ENCODE measurements around the gene HOXA9. TPM values are rescaled to one million over a fixed set of nuclear protein-coding genes. Genes with fewer than 3 reads are reported as not detected.
A peak's percentile ranks its signal among the peaks of the same experiment; 100 is the strongest.

The HOXA9 gene
- total RNA-seq, 4 donors from 2014 or later, result 0.54 to 0.89 TPM; not detected in 2

DNA sequence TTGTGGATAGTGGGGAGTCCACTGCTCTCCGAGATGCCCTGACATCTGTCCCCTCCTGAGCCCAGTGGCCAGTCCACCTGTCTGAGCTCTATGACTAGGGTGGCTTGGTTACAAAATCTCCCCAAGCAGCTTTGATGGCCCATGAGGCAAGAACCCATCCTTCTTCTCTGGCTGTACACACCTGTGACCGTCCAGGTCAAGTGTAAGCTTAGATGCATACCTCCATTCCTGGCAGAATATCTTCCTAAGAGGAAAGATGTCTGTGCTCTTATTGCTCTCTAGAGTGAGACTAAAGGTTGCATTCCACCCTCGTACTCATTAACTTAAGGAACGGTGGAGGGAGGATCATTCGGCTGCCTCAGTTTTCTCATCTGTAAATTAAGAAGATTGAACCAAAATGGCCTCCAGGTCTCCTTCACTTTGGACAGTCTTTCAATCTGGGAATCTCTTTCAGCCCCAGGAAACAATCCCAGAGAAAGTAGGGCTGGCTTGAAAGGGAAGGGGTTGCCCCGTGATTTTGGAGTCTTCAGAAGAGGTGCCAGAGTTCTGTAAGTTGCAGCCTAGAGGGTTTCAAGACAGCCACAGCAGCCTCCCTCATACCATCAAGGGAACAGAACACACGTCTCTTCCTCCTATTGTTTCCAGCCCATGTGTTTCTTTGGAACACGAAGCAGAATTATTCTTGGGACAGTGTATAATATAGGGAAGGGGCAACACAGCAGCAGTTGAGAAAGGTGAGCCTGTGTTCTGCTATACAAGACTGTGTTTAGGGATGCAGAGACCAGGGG, 40.2 kb downstream of the HOXA9 start:
- 43 to 45% methylated on average over 4 to 6 of the region's 8 CpGs for WGBS, 2 donors (ENCODE audit: low coverage in 1 of 2)
- H3K27ac ChIP-seq, result peak overlapping the region; percentile 90 to 99 (median 98)
- H3K36me3 ChIP-seq, result no peaks in the 10 kb centered on the region
- H3K9me3 ChIP-seq, result no peaks in the 10 kb centered on the region
- peaks cover 5 to 86% (median 28%) of the 10 kb centered on the region in 3 donors for H3K4me1 ChIP-seq
- TF ChIP-seq POLR2AphosphoS5 (IDR thresholded peaks at IDR 0.05), result no peak
- no peak for TF ChIP-seq EP300 (IDR thresholded peaks at IDR 0.05)
- no peak for TF ChIP-seq POLR2A (IDR thresholded peaks at IDR 0.05)
- TF ChIP-seq, protein P1, sequence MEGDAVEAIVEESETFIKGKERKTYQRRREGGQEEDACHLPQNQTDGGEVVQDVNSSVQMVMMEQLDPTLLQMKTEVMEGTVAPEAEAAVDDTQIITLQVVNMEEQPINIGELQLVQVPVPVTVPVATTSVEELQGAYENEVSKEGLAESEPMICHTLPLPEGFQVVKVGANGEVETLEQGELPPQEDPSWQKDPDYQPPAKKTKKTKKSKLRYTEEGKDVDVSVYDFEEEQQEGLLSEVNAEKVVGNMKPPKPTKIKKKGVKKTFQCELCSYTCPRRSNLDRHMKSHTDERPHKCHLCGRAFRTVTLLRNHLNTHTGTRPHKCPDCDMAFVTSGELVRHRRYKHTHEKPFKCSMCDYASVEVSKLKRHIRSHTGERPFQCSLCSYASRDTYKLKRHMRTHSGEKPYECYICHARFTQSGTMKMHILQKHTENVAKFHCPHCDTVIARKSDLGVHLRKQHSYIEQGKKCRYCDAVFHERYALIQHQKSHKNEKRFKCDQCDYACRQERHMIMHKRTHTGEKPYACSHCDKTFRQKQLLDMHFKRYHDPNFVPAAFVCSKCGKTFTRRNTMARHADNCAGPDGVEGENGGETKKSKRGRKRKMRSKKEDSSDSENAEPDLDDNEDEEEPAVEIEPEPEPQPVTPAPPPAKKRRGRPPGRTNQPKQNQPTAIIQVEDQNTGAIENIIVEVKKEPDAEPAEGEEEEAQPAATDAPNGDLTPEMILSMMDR (IDR thresholded peaks at IDR 0.05), result no peak
- no peak for ATAC-seq
- H3K27me3 ChIP-seq, result no peaks in the 10 kb centered on the region
- peak overlapping the region in 1 of 2 donors; percentile 54 for H3K4me3 ChIP-seq

DNA sequence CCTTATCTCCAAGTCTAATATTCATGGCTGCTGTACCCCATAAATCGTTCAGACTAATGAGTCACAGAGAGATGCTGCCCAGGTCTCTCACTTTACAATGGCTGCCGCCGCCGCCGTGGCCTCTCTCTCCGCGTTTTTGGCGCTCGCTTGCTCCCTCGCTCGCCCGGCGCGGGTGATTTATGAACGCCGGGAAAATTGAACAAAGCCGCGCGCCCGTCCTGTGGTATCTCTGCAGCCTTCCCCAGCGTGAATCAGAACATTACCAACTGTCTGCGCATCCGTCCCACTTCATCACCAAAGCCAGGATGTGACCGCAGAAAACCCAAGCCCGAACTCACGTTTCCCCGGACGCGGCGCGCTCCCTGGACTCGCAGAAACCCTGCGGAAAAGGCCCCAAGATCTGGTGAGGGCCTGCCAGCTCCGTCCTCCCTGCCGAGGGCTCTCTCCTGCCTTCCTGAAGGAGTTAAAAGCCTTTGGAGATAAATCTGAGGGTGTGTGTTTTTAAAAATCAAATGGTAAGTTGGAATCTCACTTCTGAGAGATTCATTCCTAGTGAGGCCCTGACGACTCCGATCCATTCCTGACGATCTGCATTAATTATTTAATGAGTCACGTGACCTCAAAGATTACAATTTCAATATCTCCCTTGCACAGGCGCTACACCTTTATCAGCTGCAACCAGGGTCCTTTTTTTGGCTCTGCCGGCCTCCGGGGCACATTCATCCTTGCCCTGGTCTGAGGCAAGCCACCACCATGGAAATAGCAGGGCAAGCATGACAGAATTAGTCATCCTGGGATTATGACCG, 41.0 kb downstream of the HOXA9 start:
- Histone ChIP-seq H3K27me3 (no peaks in the 10 kb centered on the region), H3K27ac (peak overlapping the region; percentile 90 to 99 (median 98)), H3K4me3 (peak overlapping the region; percentile 50 to 54), H3K36me3 (no peaks in the 10 kb centered on the region), H3K4me1 (peaks cover 5 to 89% (median 35%) of the 10 kb centered on the region in 3 donors), H3K9me3 (no peaks in the 10 kb centered on the region)
- TF ChIP-seq POLR2A (IDR thresholded peaks at IDR 0.05), result peak in 1 of 2 donors; percentile 21
- TF ChIP-seq EP300 (IDR thresholded peaks at IDR 0.05), result no peak
- TF ChIP-seq, protein P1 (IDR thresholded peaks at IDR 0.05), result no peak
- TF ChIP-seq POLR2AphosphoS5 (IDR thresholded peaks at IDR 0.05), result peak; percentile 72
- 10 to 24% methylated on average over 6 to 13 of the region's 43 CpGs for WGBS, 2 donors (ENCODE audit: low coverage in 1 of 2)
- peak; percentile 41 for ATAC-seq

DNA sequence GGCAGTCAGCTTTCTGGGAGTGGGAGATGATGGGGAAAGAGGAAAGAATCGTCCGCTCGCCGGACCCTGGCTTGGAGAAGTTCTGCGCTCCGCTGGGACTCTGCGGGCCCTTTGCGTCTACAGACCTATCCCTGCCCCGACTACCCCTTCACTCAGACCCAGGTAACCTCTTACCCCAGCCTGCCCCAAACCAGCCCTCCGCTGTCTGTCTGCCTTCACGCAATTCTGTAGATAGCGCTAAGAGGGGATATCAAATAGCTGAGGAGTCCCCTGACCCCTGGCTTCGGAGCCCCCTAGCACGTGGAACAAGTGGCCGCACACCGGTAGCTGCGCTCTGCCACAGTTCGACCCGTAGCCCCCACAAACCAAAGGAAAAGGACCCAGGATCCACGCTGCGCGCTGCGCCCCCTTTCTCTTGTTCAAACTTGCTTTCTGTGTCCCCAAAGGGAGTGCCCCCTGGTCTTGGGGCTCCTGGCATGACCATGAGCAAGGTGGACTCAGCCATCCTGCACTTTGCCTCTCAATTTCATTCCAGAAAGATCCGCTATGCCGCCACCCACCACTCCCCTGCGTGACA, 41.8 kb downstream of the HOXA9 start:
- ATAC-seq, result no peak
- Histone ChIP-seq H3K9me3 (no peaks in the 10 kb centered on the region), H3K4me3 (peak overlapping the region; percentile 50 to 54), H3K27me3 (no peaks in the 10 kb centered on the region), H3K27ac (peak overlapping the region; percentile 90 to 99 (median 98)), H3K4me1 (peaks cover 4 to 89% (median 34%) of the 10 kb centered on the region in 3 donors), H3K36me3 (no peaks in the 10 kb centered on the region)
- TF ChIP-seq, protein P1 (IDR thresholded peaks at IDR 0.05), result no peak
- TF ChIP-seq EP300 (IDR thresholded peaks at IDR 0.05), result no peak
- no peak for TF ChIP-seq POLR2AphosphoS5 (IDR thresholded peaks at IDR 0.05)
- no peak for TF ChIP-seq POLR2A (IDR thresholded peaks at IDR 0.05)
- WGBS, 2 donors (ENCODE audit: low coverage in 1 of 2), result 14 to 20% methylated on average over 8 to 9 of the region's 26 CpGs

DNA sequence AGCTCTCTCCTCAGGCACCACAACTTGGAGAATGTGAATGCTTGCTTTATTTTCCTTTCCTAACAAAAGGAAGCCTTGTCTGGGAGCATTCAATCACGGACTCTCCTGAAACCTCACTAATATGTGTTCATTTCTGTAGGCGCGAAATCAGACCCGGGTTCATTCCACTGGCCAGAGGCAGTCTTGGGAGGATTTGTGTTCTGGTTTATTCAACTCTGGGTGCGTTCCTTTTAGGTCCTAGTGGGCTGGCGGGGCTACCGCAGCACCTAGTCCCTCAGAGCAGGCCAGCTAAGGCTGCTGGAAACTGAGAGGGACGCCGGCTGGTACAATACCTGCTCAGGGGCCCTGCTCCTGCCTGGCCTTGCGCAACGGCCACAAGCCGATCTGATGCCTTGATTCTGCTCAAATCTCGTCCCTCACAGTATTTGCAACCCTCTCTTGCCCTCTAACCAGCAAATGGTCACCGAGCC, 42.3 kb downstream of the HOXA9 start:
- peak overlapping the region; percentile 90 to 99 (median 98) for H3K27ac ChIP-seq
- peaks cover 2 to 89% (median 35%) of the 10 kb centered on the region in 3 donors for H3K4me1 ChIP-seq
- 0 to 27% methylated on average over 4 to 6 of the region's 14 CpGs for WGBS, 2 donors (ENCODE audit: low coverage in 1 of 2)
- TF ChIP-seq, protein P1 (IDR thresholded peaks at IDR 0.05), result peak in 1 of 4 experiments; percentile 29
- no peak for TF ChIP-seq POLR2AphosphoS5 (IDR thresholded peaks at IDR 0.05)
- ATAC-seq, result peak; percentile 7
- H3K27me3 ChIP-seq, result no peaks in the 10 kb centered on the region
- no peaks in the 10 kb centered on the region for H3K36me3 ChIP-seq
- peak overlapping the region; percentile 50 to 54 for H3K4me3 ChIP-seq
- no peaks in the 10 kb centered on the region for H3K9me3 ChIP-seq
